ENCODE data around the gene ADARB2.

The ADARB2 gene

GRCh38 chr10:1684991-1685390 lies 52.3 kb downstream of the ADARB2 start:
- no peak for DNase-seq

DNA sequence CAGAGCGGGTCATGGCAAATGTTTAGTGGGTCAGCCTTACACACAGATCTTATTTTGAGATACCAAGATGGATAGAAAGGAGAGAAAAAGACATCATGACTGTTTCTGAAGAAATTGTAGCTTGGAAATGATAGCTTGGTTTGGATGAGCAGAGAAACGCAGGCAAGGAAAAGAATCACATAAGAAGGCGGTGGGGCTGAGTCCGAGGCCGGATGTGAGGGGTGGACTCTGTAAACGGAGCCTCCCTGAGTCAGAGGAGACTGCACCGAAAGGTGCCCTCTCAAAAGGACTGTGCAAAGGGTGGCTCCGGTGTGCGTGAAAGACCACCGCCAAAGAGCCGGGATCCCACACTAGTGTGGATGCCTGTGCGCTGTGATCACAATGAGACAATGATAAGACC lies 53.7 kb downstream of the ADARB2 start:
- DNase-seq = no peak

- DNase-seq = no peak
Observed at GRCh38 chr10:1679821-1680650, 57.3 kb downstream of the ADARB2 start.

DNA sequence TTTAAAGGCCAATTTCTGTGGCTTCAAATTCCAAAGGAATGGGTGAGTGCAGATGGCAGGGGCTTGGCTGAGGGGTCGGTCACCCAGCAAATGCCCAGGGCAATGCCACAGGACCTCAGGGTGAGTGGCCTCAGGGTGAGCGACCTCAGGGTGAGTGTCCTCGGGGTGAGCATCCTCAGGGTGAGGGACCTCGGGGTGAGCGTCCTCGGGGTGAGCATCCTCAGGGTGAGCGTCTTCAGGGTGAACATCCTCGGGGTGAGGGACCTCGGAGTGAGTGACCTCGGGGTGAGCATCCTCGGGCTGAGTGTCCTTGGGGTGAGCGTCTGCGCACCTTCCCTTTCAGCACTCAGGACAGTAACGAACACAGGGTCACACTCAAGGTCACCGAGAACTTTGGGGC lies 59.2 kb downstream of the ADARB2 start:
- DNase-seq = no peak

DNA sequence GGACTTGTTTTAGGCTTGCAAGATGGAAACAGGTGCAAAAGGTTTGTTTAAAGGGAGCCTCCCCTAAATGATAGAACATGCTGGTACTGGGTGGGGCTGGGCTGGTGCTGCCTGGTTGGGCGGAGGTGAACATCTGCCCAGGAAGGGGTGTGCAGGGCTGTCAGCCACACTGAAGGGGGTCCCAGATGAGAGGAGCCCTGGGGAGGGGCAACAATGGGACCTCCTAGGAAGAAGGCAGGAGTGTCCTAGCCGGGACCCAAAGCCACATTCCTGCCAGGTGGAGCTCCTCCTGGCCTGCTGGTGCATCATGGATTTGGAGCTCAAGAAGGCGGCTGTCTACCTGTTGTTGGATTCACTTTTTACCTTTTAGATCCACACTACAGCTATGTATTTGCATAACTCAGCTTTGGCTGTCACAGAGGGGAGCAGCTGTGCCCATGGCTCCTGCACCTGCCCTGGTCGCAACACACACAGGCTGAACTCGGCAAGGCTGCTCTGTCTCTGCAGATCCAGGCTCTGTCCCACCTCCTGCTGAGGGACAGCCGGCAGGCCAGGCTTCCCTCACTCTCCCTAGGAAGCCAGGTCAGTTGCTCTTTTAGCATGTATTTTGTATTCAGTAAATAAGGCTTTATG lies 59.9 kb downstream of the ADARB2 start:
- DNase-seq = no peak

DNA sequence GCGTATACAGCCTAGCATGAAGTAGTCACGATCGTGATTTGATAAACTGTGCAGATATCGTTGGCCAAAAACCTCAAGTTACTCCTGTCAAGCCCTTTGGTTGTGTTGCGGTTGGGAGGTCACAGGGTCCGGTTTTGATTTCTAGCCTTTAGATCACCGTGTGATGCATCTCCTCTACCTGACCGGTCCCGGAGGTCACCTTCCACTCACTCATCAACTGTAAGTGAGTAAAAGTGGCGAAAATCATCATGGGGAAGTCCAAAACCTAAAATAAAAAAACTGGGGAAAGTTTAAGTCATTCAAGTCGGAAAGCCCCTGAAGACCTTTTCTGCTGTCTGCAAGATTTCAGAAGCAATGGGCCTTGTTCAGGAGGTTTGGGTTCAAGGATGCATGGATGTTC lies 62.8 kb downstream of the ADARB2 start:
- no peak for DNase-seq

DNA sequence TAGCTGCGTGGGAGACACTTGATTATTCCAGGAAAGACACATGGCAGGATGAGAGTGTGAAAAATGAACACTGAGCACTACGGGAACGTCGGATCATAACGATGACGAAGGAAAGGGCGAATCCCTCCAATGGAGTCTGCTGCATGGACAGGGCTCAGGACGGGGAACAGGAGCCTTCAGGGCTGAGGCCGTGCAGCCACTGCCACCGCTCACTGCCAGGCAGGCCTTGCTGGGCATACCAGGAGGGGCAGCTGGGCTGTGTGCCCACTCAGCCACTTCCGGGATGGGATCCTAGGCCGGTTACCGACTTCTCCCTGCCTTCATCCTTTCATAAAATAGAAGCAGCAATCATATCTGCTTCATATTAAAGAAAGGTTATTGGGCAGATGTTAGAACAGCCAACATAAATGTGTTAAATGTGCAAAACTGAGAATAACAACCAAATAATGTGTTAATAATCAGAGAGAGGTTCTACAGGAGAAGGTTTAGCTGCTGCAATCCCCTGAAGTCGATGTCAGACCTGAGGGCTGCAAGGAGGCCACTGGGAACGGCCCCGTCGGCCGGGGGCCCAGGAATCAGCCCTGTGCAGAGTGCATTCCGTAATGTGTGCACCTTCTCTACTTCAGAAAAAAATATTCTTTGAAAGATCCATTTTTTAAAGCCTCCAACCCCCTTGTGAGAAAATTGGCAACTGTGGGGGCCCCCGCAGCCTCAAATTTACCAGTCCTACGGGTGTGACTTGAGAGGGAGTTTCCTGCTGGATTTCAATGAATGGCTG lies 63.6 kb downstream of the ADARB2 start:
- DNase-seq = no peak

DNA sequence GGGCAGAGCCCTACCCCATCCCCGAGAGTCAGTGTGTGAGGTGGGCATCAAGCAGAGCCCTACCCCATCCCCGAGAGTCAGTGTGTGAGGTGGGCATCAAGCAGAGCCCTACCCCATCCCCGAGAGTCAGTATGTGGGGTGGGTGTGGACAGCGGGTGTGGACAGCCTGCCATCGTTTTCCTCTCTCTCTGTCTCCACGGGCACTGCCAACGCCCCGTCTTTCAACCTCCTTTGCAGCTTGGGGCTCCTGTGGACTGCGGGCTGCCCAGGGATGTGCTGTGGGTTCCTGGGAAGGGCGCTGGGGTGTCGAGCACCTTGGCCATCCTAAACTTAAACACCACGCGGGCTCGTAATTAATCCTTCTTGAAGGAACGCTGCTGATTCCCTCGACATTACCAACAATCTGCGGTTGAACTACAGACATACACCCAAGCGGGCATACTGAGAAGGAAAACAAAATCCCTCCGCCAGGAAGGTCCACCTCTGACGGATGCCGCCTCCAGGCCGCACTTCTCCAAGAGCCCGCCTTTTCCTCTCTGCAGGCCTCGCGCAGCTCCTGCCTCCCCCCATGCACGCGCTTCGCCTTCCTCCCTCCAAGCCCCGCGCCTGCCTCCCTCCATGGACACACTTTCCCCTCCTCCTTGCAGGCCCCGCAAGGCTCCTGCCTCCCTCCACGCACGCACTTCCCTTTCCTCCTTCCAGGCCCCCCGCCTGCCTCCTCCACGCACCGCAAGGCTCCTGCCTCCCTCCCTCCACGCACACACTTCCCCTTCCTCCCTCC lies 65.1 kb downstream of the ADARB2 start:
- no peak for DNase-seq

GRCh38 chr10:1671366-1672000 lies 65.8 kb downstream of the ADARB2 start:
- no peak for DNase-seq

GRCh38 chr10:1670541-1671365 lies 66.6 kb downstream of the ADARB2 start:
- DNase-seq = no peak

DNA sequence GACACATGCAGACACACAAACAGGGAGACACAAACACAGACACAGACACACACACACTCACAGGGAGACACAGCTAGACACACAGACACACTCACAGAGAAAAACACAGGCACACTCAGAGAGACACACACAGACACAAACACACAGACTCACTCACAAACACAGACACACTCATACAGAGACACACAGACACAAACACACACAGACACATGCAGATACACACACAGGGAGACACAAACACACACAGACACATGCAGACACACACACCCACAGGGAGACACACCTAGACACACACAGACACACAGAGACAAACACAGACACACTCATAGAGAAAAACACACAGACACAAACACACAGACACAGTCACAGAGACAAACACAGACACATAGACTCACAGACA lies 67.9 kb downstream of the ADARB2 start:
- DNase-seq = no peak

DNA sequence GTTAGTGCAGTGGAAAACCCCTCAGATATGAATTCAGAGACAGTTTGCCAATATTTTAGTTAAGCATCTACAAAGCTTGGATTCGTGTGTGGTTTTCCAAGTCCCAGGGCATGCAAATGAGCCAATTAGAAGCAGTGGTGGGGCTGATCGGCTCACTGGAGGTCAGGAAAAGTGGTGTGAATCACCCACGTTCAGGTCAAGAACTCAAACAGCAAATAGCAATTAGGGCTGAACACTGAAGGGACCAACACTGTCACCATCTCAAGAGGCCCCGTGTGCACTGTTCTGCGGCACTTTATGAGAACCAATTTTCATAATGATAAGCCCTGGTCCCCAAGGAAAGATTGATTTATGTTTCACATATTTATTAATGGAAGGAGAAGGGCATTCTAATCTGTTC lies 68.9 kb downstream of the ADARB2 start:
- DNase-seq = no peak

- no peak for DNase-seq
Observed at GRCh38 chr10:1667392-1667791, 69.9 kb downstream of the ADARB2 start.

DNA sequence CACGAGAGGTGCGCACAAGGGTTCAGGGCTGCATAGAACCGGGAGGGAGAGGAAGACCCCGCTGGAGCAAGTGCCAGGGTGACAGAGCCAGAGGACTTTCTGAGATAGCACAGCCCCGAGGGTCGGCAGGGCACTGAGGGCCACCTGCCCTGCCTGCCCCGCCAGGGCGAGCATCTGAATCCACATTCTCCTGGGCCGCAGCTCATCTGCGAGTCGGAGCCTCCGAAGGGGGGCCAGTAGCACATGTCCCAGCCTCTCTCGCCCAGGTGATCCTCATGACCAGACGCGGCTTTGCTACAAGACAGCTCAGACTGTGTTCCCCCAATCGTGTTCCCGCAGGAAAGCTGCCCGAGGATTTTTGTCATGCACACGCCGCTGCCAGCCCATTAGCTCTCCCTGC lies 71.2 kb downstream of the ADARB2 start:
- no peak for DNase-seq

- no peak for DNase-seq
Observed at GRCh38 chr10:1665681-1666080, 71.6 kb downstream of the ADARB2 start.

- DNase-seq = no peak
Observed at GRCh38 chr10:1665021-1665661, 72.2 kb downstream of the ADARB2 start.

- DNase-seq = no peak
Observed at GRCh38 chr10:1664333-1664964, 72.9 kb downstream of the ADARB2 start.

DNA sequence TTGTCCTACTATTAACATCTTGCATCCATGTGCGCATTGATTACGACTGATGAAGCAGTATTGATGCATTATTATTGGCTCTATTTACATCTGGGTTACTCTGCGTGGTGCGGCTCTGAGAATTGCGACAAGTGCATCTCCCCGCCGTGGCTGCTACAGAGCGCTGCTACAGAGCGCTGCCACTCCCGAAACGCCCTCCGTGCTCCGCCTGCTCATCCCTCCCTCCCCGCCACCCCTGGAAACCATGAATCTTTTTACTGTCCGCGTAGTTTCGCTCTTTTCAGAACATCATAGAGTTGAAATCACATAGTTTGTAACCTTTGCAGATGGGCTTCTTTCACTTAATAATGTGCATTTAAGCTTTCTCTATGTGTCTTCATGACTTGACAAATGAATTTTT lies 74.1 kb downstream of the ADARB2 start:
- no peak for DNase-seq

DNA sequence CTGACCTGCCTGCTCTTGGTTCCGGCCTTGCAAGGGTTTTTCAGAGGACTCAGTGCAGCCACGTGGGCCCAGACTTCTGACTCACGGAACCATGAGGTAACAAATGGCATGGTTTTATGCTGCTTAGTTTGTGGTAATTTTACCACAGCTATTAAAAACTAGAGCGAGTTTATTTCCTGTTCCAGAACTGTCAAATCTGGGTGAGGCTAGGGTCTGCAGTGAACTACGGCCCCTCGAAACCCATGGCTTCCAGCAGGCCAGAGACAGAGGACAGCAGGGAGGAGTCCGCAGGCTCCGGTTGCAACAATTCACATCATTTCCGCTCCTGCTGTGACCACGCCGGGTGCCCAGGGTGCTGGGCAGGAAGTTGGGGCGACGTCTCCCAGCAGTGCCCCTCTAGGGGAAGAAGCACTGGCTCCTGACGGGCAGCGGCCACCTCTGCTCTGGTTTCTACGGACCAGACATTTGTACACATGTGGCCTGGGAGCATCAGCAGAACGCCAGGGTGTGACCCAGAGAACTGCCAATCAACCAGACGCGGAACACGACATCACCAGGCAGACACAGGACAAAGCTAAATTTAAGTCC lies 74.8 kb downstream of the ADARB2 start:
- no peak for DNase-seq

GRCh38 chr10:1661859-1662437 lies 75.4 kb downstream of the ADARB2 start:
- DNase-seq = no peak

Measured in NCI-H1105 treated with DMSO at 0.1 percent for 48 hours (cell line).